IPS-15b (cell line): ENCODE data around the gene ANO8.
"Not testable (repeated sequence)": the region's sequence is repeated elsewhere in the genome, so short reads cannot be mapped to it uniquely, and the experiment has no call there.

Experiments
- H3K27me3 ChIP-seq: one replicate; pipeline ENCODE4 v1.6.1; 2013; ENCODE audit warnings: low read length; ENCODE audit not compliant: control insufficient read depth, insufficient read depth
- H3K36me3 ChIP-seq: one replicate; pipeline ENCODE4 v1.6.1; 2013; ENCODE audit warnings: low read length; ENCODE audit not compliant: control insufficient read depth, insufficient read depth
- H3K4me1 ChIP-seq: one replicate; pipeline ENCODE4 v1.6.1; 2013; ENCODE audit warnings: mild to moderate bottlenecking, low read length; ENCODE audit not compliant: control insufficient read depth, insufficient read depth
- H3K4me3 ChIP-seq: one replicate; pipeline ENCODE4 v1.5.1; 2013; ENCODE audit warnings: low read depth, low read length
- H3K9ac ChIP-seq: one replicate; pipeline ENCODE4 v1.6.1; 2013; ENCODE audit warnings: low read depth, mild to moderate bottlenecking, low read length
- H3K9me3 ChIP-seq: one replicate; pipeline ENCODE4 v1.6.1; 2013; ENCODE audit warnings: mild to moderate bottlenecking, low read length; ENCODE audit not compliant: control insufficient read depth, insufficient read depth

The ANO8 gene

DNA sequence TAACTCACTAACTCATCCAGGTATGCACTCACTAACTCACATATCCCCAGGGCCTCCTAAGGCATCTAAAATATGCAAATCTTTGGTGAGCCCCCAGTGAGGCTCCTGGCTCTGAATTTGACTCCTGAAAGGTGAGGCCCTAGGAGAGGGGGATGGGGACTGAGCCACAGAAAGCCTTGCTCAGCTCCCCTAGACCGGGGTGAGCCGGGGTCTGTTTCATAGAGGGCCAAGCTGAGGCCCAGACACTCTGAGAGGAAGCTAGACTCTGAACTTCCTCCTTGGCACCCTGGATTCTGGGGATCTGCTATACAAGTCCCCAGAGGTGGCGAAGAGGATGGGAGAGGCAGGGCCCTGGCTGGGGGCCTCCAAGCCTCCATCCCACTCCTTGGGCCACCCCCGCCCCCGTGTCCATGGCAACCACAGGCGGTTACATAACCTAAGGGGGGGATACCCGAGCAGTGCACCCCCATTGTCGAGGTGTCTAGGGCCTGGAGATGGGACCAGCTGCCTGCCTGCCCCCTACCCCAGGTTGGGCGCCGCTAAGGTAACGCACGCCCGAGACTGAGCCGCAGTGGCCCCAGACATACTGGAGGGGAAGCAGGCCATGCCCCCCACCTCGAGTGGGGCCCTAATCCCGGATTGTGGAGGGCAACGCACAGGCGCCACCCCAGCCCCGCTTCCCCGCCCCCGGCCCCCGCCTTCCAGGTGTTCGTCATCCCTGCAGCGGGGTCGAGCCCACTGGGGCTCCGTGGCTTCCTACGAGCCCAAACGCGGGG, 32.1 kb downstream of the ANO8 start:
- peaks cover 10% of the 10 kb centered on the region for H3K4me1 ChIP-seq
- H3K27me3 ChIP-seq = no peaks in the 10 kb centered on the region
- H3K36me3 ChIP-seq = peaks cover 10% of the 10 kb centered on the region
- no peaks in the 10 kb centered on the region for H3K9me3 ChIP-seq
- H3K4me3 ChIP-seq = peak overlapping the region; percentile 56
- H3K9ac ChIP-seq = no peak overlapping the region

DNA sequence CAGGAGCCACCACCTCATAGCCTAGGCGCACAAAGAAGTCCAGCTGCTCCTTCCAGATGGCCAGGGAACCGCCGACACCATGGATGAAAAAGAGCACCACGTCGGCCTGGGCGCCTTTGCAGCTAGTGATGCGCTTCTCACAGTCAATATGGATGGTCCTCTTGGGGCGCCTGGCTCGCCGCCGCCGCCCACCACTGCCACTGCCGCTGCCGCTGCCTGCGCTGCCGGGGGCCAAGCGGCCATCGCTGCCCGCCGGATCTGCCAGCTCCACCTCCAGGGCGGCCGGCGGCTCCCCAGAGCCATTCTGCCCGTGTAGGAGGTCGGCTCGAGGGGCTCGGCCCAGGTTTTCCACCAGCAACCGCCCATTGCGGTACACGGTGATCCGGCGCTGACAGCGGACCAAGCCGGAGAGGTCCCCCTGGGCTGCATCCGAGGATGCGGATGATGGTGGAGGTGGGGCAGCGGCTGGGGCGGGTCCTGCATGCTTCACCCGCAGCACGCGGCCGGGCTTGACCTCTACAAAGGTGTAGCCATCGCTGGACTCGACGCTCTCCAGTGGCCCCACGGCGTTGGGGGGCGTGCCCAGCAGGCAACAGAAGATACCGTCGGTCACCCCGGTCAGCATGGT, 33.5 kb downstream of the ANO8 start:
- H3K36me3 ChIP-seq = peaks cover 12% of the 10 kb centered on the region
- no peak overlapping the region for H3K4me3 ChIP-seq
- no peak overlapping the region for H3K9ac ChIP-seq
- no peaks in the 10 kb centered on the region for H3K27me3 ChIP-seq
- H3K4me1 ChIP-seq = peaks cover 10% of the 10 kb centered on the region
- no peaks in the 10 kb centered on the region for H3K9me3 ChIP-seq

DNA sequence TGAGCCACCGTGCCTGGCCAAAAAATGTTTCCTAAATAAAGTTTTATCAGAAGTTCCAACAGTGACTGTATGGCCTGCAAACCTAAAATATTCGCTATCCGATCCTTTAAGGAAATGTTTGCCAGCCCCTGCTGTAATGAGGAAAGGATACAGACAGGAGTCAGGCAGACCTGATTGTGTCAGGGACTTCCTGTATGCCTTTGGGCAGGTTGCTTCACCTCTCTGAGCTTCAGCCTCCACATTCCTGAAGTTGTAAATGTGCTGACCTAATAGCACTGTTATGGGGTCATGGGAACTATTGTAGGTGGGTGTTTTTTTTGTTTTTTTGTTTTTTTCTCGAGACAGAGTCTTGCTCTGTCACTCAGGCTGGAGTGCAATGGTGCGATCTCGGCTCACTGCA, 37.7 kb downstream of the ANO8 start:
- no peaks in the 10 kb centered on the region for H3K27me3 ChIP-seq
- H3K4me3 ChIP-seq = no peak overlapping the region
- H3K9ac ChIP-seq = no peak overlapping the region
- H3K9me3 ChIP-seq = no peaks in the 10 kb centered on the region
- H3K4me1 ChIP-seq = peaks cover 2% of the 10 kb centered on the region
- H3K36me3 ChIP-seq = peaks cover 17% of the 10 kb centered on the region

DNA sequence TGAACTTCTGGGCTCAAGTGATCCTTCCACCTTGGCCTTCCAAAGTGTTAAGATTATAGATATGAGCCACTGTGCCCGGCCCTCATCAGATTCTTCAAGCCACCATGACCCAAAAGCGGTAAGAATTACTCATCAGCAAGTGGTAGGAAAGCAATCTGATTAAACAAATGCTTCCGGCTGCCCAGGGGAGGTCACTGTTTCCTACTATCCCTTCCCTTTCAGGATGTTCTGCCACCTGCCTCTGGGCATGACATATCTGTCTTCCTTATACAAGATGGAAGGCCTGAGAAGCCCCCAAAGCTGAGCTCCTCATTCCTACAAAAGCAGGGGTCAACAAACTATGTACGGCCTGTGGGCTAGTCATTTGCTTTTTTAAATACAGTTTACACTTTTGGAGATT, 38.4 kb downstream of the ANO8 start:
- Histone ChIP-seq H3K9me3 (no peaks in the 10 kb centered on the region), H3K36me3 (peaks cover 16% of the 10 kb centered on the region), H3K9ac (no peak overlapping the region), H3K27me3 (no peaks in the 10 kb centered on the region), H3K4me1 (peaks cover 2% of the 10 kb centered on the region), H3K4me3 (no peak overlapping the region)

DNA sequence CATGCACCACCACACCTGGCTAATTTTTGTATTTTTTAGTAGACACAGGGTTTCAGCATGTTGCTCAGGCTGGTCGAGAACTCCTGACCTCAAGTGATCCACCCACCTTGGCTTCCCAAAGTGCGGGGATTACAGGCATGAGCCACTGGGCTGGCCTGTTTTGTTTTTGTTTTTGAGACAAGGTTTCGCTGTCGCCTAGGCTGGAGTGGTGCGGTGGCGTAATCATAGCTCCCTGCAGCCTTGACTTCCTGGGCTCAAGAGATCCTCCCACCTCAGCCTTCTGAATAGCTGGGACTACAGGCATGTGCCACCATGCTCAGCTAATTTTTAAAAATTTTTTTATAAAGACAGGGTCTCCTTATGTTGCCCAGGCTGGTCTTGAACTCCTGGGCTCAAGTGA, 39.1 kb downstream of the ANO8 start:
- not testable (repeated sequence) for H3K9ac ChIP-seq, H3K4me1 ChIP-seq, H3K9me3 ChIP-seq, H3K4me3 ChIP-seq, H3K27me3 ChIP-seq
- H3K36me3 ChIP-seq = peaks cover 10% of the 10 kb centered on the region

DNA sequence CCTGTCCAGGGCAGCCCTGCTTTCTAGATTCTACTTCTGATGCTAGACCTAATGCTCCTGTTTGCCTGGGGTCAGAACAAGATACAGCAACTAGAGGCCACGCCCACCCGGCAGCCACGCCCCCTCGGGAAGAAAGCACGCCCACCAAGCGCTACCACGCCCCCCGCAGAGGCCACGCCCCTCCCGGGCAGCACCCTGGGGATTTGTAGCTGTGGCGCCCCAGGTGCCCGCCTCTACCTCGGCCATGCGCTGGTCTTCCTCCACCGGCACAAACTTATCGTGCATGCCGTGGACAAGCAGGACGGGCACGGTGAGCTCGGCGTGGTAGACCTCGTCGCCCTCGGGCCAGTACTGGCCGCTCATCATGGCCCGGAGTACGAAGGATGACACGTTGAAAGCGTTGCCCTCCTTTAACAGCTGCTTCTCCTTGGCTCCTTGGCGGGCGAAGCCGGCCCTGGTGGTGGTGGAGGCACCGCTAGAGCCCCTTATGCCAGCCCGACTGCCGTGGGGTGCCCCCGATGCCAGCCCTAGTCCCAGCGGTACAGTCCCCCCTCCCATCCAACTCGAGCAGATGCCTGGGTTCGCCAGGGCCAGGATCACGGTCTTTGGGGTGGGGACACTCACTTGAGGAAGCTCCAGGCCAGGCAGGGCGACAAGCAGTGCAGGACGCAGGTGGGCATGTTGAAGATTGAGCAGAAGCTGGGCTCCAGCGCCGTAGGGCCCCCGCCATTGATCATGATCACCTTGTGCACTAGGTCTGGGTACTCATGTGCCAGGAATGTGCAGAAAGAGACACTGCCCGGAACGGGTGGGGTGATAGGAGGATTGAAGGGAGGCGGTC, 40.4 kb downstream of the ANO8 start:
- H3K36me3 ChIP-seq = peaks cover 10% of the 10 kb centered on the region
- no peaks in the 10 kb centered on the region for H3K9me3 ChIP-seq
- H3K9ac ChIP-seq = no peak overlapping the region
- H3K27me3 ChIP-seq = no peaks in the 10 kb centered on the region
- H3K4me3 ChIP-seq = peak overlapping the region; percentile 53
- H3K4me1 ChIP-seq = peaks cover 2% of the 10 kb centered on the region

DNA sequence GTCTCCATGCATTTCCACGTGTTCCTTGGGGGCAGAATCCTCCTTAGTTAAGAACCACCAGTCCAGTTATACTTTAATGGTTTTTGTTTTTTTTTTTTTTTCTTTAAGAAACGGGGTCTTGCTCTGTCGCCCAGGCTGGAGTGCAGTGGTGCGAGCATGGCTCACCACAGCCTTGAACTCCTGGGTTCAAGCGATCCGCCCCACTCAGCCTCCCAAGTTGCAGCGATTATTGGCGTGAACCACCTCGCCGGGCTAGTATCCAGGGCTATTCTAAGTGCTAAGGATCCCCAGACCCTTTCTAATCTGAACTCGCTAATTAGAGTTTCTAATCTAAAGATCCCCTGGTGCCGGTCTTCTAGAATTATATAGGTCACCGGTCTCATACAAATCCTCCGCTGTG, 41.0 kb downstream of the ANO8 start:
- H3K9me3 ChIP-seq = no peaks in the 10 kb centered on the region
- peaks cover 2% of the 10 kb centered on the region for H3K4me1 ChIP-seq
- H3K36me3 ChIP-seq = peaks cover 10% of the 10 kb centered on the region
- peak overlapping the region; percentile 45 for H3K4me3 ChIP-seq
- H3K9ac ChIP-seq = no peak overlapping the region
- H3K27me3 ChIP-seq = no peaks in the 10 kb centered on the region

DNA sequence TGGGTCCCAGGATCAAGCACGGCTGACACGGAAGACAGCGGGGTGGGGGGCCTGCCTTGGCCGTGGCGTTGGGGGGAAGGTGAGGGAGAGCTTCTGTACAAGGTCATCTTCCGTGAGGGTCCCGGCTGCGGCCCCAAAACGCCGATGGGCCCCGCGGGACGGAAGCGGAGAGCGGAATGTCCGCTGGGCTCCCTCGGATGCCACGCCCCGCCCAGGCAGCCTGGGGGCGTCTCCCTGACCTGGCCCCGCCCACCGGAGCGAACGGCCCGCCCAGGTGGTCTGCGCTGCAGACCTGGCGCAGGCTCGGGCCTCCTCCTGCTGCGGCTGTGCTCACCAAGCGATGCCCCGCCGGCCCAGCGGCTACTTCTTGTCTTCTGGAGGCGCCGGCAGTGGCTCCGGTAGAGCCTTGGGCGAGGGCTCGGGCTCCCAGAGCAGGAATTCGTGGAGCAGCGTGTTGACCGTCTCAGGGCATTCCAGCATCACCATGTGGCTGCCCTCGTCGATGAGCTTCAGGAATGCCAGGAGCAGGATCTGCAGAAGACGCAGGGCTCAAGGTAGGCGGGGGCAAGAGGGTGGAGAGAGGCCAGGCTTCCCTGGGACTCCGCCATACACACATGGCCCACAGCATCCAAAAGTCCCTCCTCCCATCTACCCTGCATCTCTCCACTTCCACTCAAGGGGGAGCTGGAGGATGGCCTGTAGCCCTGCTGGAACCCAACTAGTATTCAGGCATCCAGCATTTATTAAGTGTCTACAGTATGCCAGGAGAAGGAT, 42.2 kb downstream of the ANO8 start:
- Histone ChIP-seq H3K4me3 (peak overlapping the region; percentile 78), H3K9ac (peak overlapping the region; percentile 37), H3K9me3 (no peaks in the 10 kb centered on the region), H3K4me1 (peaks cover 2% of the 10 kb centered on the region), H3K36me3 (peaks cover 7% of the 10 kb centered on the region), H3K27me3 (no peaks in the 10 kb centered on the region)

DNA sequence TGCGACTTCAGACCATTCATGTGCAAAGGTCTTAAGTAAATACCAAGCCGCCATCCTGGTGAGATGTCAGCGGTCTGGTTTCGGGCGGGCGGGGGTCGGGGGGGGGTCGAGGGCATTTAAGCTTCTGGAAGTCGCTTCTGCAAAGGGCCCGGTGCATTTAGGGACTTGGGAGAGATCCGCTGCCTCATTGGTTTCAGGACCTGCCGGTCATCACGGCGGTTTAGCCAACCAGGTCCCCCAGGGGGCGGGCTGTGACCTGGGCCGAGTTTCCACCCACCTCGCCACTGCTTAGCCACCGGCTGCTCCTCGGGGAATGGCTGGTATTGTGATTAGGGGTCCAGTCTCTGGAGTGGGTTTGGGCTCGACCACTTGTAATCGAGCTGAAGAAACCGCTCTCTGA, 45.2 kb downstream of the ANO8 start:
- Histone ChIP-seq H3K36me3 (peaks cover 15% of the 10 kb centered on the region), H3K27me3 (no peaks in the 10 kb centered on the region), H3K4me3 (peak overlapping the region; percentile 32), H3K9me3 (no peaks in the 10 kb centered on the region), H3K9ac (no peak overlapping the region), H3K4me1 (peaks cover 2% of the 10 kb centered on the region)

DNA sequence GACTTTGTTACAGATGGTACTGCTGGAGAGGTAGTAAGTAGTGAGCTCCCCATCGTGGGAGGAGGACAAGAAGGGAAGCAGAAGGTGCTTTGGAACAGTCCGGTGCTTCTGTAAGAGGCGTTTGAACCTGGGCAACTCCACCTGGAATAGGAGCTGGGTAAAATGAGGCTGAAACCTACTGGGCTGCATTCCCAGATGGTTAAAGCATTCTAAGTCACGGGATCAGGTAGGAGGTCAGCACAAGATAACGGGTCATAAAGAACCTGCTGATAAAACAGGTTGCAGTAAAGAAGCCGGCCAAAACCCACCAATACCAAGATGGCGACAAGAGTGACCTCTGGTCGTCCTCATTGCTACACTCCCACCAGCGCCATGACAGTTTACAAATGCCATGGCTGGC, 47.9 kb downstream of the ANO8 start:
- H3K4me3 ChIP-seq = no peak overlapping the region
- no peaks in the 10 kb centered on the region for H3K9me3 ChIP-seq
- peaks cover 21% of the 10 kb centered on the region for H3K36me3 ChIP-seq
- no peak overlapping the region for H3K9ac ChIP-seq
- no peaks in the 10 kb centered on the region for H3K27me3 ChIP-seq
- no peaks in the 10 kb centered on the region for H3K4me1 ChIP-seq

DNA sequence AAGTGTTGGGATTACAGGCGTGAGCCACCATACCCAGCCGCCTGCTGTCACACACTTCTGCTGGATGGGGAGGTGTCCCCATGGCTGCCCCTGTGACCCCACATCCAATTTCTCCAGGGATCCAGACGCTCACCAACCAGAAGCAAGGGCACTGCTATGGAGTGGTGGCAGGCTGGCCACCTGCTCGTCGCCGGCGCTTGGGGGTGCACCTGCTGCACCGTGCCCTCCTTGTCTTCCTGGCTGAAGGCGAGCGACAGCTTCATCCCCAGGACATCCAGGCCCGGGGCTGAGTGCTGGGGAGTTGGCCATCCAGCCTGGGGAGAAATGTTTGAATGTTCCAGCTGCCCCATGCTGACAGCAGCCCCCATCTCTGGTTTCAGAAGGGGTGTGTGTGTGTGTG, 48.4 kb downstream of the ANO8 start:
- H3K9ac ChIP-seq = no peak overlapping the region
- H3K9me3 ChIP-seq = no peaks in the 10 kb centered on the region
- no peaks in the 10 kb centered on the region for H3K4me1 ChIP-seq

More for the DNA sequence above, 48.4 kb downstream of the ANO8 start:
- peaks cover 21% of the 10 kb centered on the region for H3K36me3 ChIP-seq
- H3K4me3 ChIP-seq = no peak overlapping the region
- H3K27me3 ChIP-seq = no peaks in the 10 kb centered on the region
